Measurements from ENCODE around the gene ATF4.

DNA sequence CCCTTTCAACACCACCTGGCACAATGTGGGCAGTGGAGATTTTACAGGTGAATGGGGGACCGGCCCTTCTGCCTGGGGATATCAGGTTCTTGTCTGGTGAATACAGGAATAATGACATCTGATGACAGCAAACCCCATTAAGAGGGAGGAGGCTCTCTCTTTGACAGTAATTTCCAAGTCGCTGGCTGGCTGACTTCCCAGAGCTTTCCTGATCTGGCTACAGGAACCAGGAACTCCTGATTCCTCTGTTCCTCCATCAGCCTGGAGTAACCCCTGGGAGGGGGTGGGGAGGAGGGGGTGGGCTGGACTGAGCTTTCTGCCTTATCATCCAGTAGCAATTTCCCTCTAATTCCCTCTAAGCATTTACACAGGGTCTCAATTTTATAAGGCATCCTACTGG, 22.0 kb upstream of the ATF4 start:
- TF ChIP-seq, protein P1, sequence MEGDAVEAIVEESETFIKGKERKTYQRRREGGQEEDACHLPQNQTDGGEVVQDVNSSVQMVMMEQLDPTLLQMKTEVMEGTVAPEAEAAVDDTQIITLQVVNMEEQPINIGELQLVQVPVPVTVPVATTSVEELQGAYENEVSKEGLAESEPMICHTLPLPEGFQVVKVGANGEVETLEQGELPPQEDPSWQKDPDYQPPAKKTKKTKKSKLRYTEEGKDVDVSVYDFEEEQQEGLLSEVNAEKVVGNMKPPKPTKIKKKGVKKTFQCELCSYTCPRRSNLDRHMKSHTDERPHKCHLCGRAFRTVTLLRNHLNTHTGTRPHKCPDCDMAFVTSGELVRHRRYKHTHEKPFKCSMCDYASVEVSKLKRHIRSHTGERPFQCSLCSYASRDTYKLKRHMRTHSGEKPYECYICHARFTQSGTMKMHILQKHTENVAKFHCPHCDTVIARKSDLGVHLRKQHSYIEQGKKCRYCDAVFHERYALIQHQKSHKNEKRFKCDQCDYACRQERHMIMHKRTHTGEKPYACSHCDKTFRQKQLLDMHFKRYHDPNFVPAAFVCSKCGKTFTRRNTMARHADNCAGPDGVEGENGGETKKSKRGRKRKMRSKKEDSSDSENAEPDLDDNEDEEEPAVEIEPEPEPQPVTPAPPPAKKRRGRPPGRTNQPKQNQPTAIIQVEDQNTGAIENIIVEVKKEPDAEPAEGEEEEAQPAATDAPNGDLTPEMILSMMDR (IDR thresholded peaks at IDR 0.05) = no peak
- no peak for TF ChIP-seq POLR2A (IDR thresholded peaks at IDR 0.05)

Data from suprapubic skin (tissue), 3 donors.